Activated T-cell treated with anti-CD3 and anti-CD28 coated beads, Interleukin-2, amount 50 U/mL, for 24 hours (primary cell): ENCODE data around the gene MAD1L1.

Source experiments
- DNase-seq: peaks from one replicate; pipeline ENCODE4 v3.0.0-alpha.2; 2020
- H3K27ac Mint-ChIP-seq: 2 replicates; pipeline ENCODE4 v1.8.0; 2020; ENCODE audit warnings: mild to moderate bottlenecking, mixed read lengths
- H3K27me3 Mint-ChIP-seq: 2 replicates; pipeline ENCODE4 v1.8.0; 2020; ENCODE audit warnings: mixed read lengths
- H3K36me3 Mint-ChIP-seq: 2 replicates; pipeline ENCODE4 v1.8.0; 2020; ENCODE audit warnings: low read depth, mixed read lengths
- H3K4me1 Mint-ChIP-seq: 2 replicates; pipeline ENCODE4 v1.8.0; 2020; ENCODE audit warnings: low read depth, mixed read lengths
- H3K4me3 Mint-ChIP-seq: 2 replicates; pipeline ENCODE4 v1.8.0; 2020; ENCODE audit warnings: mild to moderate bottlenecking, moderate library complexity, mixed read lengths
- H3K9me3 Mint-ChIP-seq: 2 replicates; pipeline ENCODE4 v1.8.0; 2020; ENCODE audit warnings: mixed read lengths

MAD1L1 gene

DNA sequence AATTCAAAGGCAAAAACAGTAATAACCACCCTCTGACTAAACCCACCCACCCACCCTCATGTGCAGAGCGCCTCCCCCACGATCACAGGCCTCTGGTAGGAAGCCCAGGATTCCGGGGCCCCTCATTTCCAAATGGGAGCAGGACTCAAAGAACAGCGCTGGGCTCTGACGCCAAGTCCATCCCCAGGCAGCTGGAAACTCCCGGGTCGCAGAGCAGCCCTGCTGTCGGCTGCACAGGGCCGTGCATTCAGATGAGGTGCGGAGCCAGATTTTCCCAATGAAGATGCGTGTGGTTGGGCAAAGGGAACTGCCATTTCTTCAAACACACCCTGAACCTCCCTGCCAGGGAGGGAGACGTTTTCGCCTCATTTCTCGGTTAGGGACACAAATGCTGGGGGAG is 152.3 kb downstream of the MAD1L1 start:
- peaks cover 30% of the 10 kb centered on the region for H3K4me1 Mint-ChIP-seq
- DNase-seq, result no peak
- no peak overlapping the region for H3K27ac Mint-ChIP-seq
- H3K4me3 Mint-ChIP-seq, result no peak overlapping the region
- no peaks in the 10 kb centered on the region for H3K9me3 Mint-ChIP-seq
- peaks cover 34% of the 10 kb centered on the region for H3K36me3 Mint-ChIP-seq
- no peaks in the 10 kb centered on the region for H3K27me3 Mint-ChIP-seq

- no peaks in the 10 kb centered on the region for H3K27me3 Mint-ChIP-seq
- DNase-seq, result no peak
- H3K4me3 Mint-ChIP-seq, result no peak overlapping the region
- peaks cover 35% of the 10 kb centered on the region for H3K36me3 Mint-ChIP-seq
- peaks cover 25% of the 10 kb centered on the region for H3K4me1 Mint-ChIP-seq
- no peaks in the 10 kb centered on the region for H3K9me3 Mint-ChIP-seq
- H3K27ac Mint-ChIP-seq, result no peak overlapping the region
These were observed 152.7 kb downstream of the MAD1L1 start for GRCh38 chr7:2080060-2080387.

GRCh38 chr7:2079332-2080059 is 153.2 kb downstream of the MAD1L1 start:
- Mint-ChIP-seq H3K27ac (no peak overlapping the region), H3K27me3 (no peaks in the 10 kb centered on the region), H3K36me3 (peaks cover 35% of the 10 kb centered on the region)

GRCh38 chr7:2078899-2079298 is 153.8 kb downstream of the MAD1L1 start:
- no peaks in the 10 kb centered on the region for H3K9me3 Mint-ChIP-seq
- no peaks in the 10 kb centered on the region for H3K27me3 Mint-ChIP-seq
- peaks cover 30% of the 10 kb centered on the region for H3K36me3 Mint-ChIP-seq
- H3K4me1 Mint-ChIP-seq, result peaks cover 14% of the 10 kb centered on the region
- no peak overlapping the region for H3K4me3 Mint-ChIP-seq
- no peak overlapping the region for H3K27ac Mint-ChIP-seq
- no peak for DNase-seq

More at GRCh38 chr7:2079332-2080059, 153.2 kb downstream of the MAD1L1 start:
- H3K4me3 Mint-ChIP-seq, result no peak overlapping the region
- H3K4me1 Mint-ChIP-seq, result peaks cover 20% of the 10 kb centered on the region
- no peak for DNase-seq
- no peaks in the 10 kb centered on the region for H3K9me3 Mint-ChIP-seq

- Mint-ChIP-seq H3K27ac (no peak overlapping the region), H3K4me3 (no peak overlapping the region), H3K27me3 (no peaks in the 10 kb centered on the region), H3K9me3 (no peaks in the 10 kb centered on the region), H3K4me1 (peaks cover 16% of the 10 kb centered on the region), H3K36me3 (peaks cover 16% of the 10 kb centered on the region)
- DNase-seq, result no peak
These were observed 156.1 kb downstream of the MAD1L1 start for GRCh38 chr7:2076649-2077064.

- Mint-ChIP-seq H3K4me1 (peaks cover 16% of the 10 kb centered on the region), H3K27ac (no peak overlapping the region), H3K9me3 (no peaks in the 10 kb centered on the region), H3K27me3 (no peaks in the 10 kb centered on the region), H3K36me3 (peaks cover 16% of the 10 kb centered on the region), H3K4me3 (no peak overlapping the region)
- no peak for DNase-seq
These were observed 156.9 kb downstream of the MAD1L1 start for GRCh38 chr7:2075811-2076210.

GRCh38 chr7:2074691-2075090 is 158.1 kb downstream of the MAD1L1 start:
- Mint-ChIP-seq H3K4me3 (no peak overlapping the region), H3K9me3 (no peaks in the 10 kb centered on the region), H3K4me1 (peaks cover 15% of the 10 kb centered on the region), H3K36me3 (peaks cover 16% of the 10 kb centered on the region), H3K27ac (no peak overlapping the region), H3K27me3 (no peaks in the 10 kb centered on the region)
- DNase-seq, result no peak

GRCh38 chr7:2072798-2073197 is 159.9 kb downstream of the MAD1L1 start:
- peaks cover 28% of the 10 kb centered on the region for H3K36me3 Mint-ChIP-seq
- peaks cover 11% of the 10 kb centered on the region for H3K4me1 Mint-ChIP-seq
- H3K27me3 Mint-ChIP-seq, result no peaks in the 10 kb centered on the region
- no peak overlapping the region for H3K4me3 Mint-ChIP-seq
- DNase-seq, result no peak
- H3K27ac Mint-ChIP-seq, result no peak overlapping the region
- H3K9me3 Mint-ChIP-seq, result no peaks in the 10 kb centered on the region

GRCh38 chr7:2072042-2072441 is 160.7 kb downstream of the MAD1L1 start:
- Mint-ChIP-seq H3K27me3 (no peaks in the 10 kb centered on the region), H3K4me1 (peaks cover 10% of the 10 kb centered on the region), H3K27ac (peak overlapping the region; percentile 37), H3K9me3 (no peaks in the 10 kb centered on the region), H3K4me3 (no peak overlapping the region), H3K36me3 (peaks cover 28% of the 10 kb centered on the region)
- DNase-seq, result no peak

DNA sequence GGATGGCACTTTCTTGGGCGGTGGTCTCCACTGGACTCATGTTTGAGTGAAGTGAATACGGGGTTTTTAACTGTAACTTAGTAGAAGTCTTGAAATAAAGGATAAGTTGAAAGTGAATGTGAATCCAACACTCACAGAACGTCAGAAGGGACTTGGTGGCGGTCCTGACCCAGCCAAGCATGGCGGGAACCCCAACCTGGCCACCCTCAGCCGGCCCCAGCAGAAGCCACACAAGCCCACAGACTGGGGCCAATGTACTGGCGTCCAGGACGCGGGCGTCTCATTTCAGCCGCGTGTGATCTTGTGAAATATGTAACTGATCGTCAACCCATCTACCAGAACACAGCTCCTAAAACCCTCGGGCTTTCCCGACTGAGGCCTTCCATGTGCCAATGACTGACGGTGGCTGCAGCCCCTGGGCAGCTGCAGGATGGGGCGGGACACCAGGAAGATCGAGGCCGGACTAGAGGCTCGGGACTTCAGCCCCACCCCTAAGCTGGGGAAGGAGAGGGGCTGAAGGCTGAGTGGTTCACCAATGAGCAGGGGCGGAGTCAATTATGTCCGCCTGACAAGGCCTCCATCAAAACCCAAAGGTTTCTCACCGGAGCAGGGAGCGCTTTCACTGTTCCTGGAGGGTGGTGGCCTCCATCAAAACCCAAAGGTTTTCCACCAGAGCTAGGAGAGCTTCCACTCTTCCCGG is 161.5 kb downstream of the MAD1L1 start:
- peaks cover 14% of the 10 kb centered on the region for H3K4me1 Mint-ChIP-seq
- no peaks in the 10 kb centered on the region for H3K27me3 Mint-ChIP-seq
- peaks cover 23% of the 10 kb centered on the region for H3K36me3 Mint-ChIP-seq
- H3K9me3 Mint-ChIP-seq, result no peaks in the 10 kb centered on the region
- no peak overlapping the region for H3K4me3 Mint-ChIP-seq
- H3K27ac Mint-ChIP-seq, result no peak overlapping the region
- no peak for DNase-seq

DNA sequence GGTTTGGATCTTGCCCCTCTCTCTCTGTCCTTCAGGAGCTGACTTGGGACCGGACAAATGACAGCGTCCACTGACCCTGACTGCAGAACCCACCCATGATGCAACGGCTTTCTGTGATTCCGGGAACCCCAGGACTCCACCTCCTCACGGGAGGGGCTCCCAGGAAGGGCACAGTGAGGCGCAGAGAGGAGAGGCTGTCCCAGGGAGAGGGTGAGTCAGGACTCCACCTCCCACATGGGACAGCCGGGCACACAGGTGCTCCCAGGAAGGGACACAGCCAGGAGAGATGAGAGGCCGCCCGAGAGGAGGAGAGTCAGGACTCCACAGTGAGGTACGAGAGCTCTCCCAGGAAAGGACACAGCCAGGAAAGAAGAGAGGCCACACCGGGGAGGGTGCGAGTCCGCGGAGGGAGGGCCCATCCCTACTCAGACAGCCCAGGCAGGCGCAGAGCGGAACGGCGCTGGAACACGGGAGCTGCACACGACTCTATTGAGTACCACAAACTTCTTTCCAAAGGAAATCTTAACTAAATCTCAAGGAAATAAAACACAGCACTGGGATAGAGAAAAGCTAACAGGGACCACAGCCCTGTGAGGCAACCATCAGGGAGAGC is 162.5 kb downstream of the MAD1L1 start:
- Mint-ChIP-seq H3K27ac (no peak overlapping the region), H3K4me3 (no peak overlapping the region), H3K9me3 (no peaks in the 10 kb centered on the region), H3K36me3 (peaks cover 20% of the 10 kb centered on the region), H3K27me3 (no peaks in the 10 kb centered on the region), H3K4me1 (peaks cover 20% of the 10 kb centered on the region)
- no peak for DNase-seq

GRCh38 chr7:2069472-2069860 is 163.3 kb downstream of the MAD1L1 start:
- Mint-ChIP-seq H3K27ac (no peak overlapping the region), H3K4me3 (no peak overlapping the region), H3K4me1 (peaks cover 23% of the 10 kb centered on the region), H3K36me3 (peaks cover 20% of the 10 kb centered on the region), H3K27me3 (no peaks in the 10 kb centered on the region), H3K9me3 (no peaks in the 10 kb centered on the region)
- DNase-seq, result no peak

GRCh38 chr7:2068693-2069471 is 163.9 kb downstream of the MAD1L1 start:
- Mint-ChIP-seq H3K9me3 (no peaks in the 10 kb centered on the region), H3K4me3 (no peak overlapping the region), H3K27ac (no peak overlapping the region), H3K4me1 (peaks cover 28% of the 10 kb centered on the region), H3K36me3 (peaks cover 20% of the 10 kb centered on the region), H3K27me3 (no peaks in the 10 kb centered on the region)
- no peak for DNase-seq

GRCh38 chr7:2066251-2066919 is 166.4 kb downstream of the MAD1L1 start:
- peaks cover 30% of the 10 kb centered on the region for H3K4me1 Mint-ChIP-seq

More at GRCh38 chr7:2066251-2066919, 166.4 kb downstream of the MAD1L1 start:
- Mint-ChIP-seq H3K27me3 (no peaks in the 10 kb centered on the region), H3K4me3 (peak overlapping the region; percentile 27), H3K36me3 (peaks cover 22% of the 10 kb centered on the region), H3K27ac (peak overlapping the region; percentile 89), H3K9me3 (no peaks in the 10 kb centered on the region)
- peak; percentile 64 for DNase-seq
